Measurements from ENCODE around the gene DHX58.

DHX58 gene

GRCh38 chr17:42114118-42114517, 1.6 kb upstream of the DHX58 start:
- no peak for TF ChIP-seq CTCF (IDR thresholded peaks at IDR 0.05; ENCODE audit: low read depth, low read length, missing control alignments)
- no peak for DNase-seq (ENCODE audit: low read depth)
- no peak overlapping the region for H3K4me3 ChIP-seq (ENCODE audit: low read depth, low read length)

GRCh38 chr17:42113293-42114069, 967 bp upstream of the DHX58 start:
- no peak for TF ChIP-seq CTCF (IDR thresholded peaks at IDR 0.05; ENCODE audit: low read depth, low read length, missing control alignments)
- no peak for DNase-seq (ENCODE audit: low read depth)
- H3K4me3 ChIP-seq (ENCODE audit: low read depth, low read length) = no peak overlapping the region

GRCh38 chr17:42111871-42112551, 503 bp downstream of the DHX58 start:
- TF ChIP-seq CTCF (IDR thresholded peaks at IDR 0.05; ENCODE audit: low read depth, low read length, missing control alignments) = no peak
- DNase-seq (ENCODE audit: low read depth) = no peak
- H3K4me3 ChIP-seq (ENCODE audit: low read depth, low read length) = peak overlapping the region; percentile 53

GRCh38 chr17:42111265-42111636, 1.3 kb downstream of the DHX58 start:
- no peak for TF ChIP-seq CTCF (IDR thresholded peaks at IDR 0.05; ENCODE audit: low read depth, low read length, missing control alignments)
- H3K4me3 ChIP-seq (ENCODE audit: low read depth, low read length) = peak overlapping the region; percentile 53; the same call in 1 of the 2 replicates
- DNase-seq (ENCODE audit: low read depth) = no peak

GRCh38 chr17:42110301-42111264, 1.9 kb downstream of the DHX58 start:
- H3K4me3 ChIP-seq (ENCODE audit: low read depth, low read length) = no peak overlapping the region
- no peak for TF ChIP-seq CTCF (IDR thresholded peaks at IDR 0.05; ENCODE audit: low read depth, low read length, missing control alignments)
- no peak for DNase-seq (ENCODE audit: low read depth)

- DNase-seq (ENCODE audit: low read depth) = no peak
- no peak for TF ChIP-seq CTCF (IDR thresholded peaks at IDR 0.05; ENCODE audit: low read depth, low read length, missing control alignments)
- no peak overlapping the region for H3K4me3 ChIP-seq (ENCODE audit: low read depth, low read length)
These were observed 3.4 kb downstream of the DHX58 start for GRCh38 chr17:42109086-42109485.

Measured in GM12864 (cell line).